NCI-H187 treated with DMSO at 0.1 percent for 48 hours (cell line): ENCODE results near the gene ARVCF.

ENCODE experiments used
- DNase-seq: peaks from one replicate; lab custom pipeline; 2025; lab: John Stamatoyannopoulos, UW

ARVCF gene

GRCh38 chr22:20029550-20030225 is 13.1 kb upstream of the ARVCF start:
- DNase-seq, result no peak

DNA sequence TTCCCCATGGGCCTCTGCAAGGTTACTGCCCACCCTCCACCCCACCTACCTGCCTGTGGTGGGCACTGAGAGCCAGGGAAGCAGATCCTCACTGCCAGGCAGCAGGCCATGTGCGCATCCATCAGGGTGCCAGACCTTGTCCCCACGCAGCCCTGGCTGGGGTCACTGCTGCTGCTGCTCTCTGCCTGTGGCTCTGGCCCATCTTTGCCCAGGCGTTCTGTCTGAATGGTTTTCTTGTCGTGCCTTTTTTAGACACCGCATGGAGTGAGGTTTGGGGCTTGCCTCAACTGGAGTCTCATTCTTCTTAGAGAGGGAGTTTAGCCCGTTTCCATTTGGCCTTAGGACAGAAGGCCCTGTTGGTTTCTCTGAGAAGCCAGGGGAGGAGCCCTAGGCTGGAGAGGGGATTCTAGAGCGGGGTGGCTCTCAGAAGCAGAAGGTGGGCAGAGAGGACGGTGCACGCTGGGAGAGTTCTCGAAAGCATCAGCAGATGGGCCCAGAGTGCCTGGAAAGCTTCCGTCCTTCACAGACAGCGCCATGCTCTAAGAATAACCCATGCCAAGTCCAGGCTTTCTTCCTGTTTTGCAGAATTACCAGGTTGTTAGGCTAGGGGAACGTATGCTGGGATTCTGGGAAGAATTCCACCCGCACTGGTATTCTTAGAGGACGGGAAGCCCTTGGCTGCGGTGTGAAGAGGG is 12.4 kb upstream of the ARVCF start:
- no peak for DNase-seq

GRCh38 chr22:20027966-20028854 is 11.6 kb upstream of the ARVCF start:
- DNase-seq, result no peak

DNA sequence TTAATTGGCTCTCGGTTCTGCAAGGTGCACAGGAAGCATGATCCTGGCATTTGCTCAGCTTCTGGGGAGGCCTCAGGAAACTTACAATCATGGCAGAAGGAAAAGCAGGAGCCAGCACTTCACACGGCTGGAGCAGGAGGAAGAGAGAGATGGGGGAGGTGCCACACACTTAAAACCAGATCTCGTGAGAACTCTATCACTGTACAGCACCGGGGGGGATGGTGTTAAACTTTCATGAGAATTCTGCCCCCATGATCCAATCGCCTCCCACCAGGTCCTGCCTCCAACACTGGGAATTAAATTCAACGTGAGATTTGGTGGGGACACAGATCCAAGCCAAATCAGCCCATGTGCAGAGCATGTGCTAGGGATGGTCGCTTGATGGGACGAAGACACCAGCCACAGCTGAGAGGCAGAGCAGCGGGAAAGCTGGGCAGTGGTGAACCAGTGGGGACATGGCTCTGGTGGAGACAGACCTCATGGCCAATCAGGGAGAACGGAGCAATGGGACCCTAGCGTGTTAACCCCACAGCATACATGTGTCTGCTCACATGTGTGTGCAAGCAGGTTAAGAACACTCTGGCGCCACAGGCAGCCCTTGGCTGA is 10.5 kb upstream of the ARVCF start:
- no peak for DNase-seq

DNA sequence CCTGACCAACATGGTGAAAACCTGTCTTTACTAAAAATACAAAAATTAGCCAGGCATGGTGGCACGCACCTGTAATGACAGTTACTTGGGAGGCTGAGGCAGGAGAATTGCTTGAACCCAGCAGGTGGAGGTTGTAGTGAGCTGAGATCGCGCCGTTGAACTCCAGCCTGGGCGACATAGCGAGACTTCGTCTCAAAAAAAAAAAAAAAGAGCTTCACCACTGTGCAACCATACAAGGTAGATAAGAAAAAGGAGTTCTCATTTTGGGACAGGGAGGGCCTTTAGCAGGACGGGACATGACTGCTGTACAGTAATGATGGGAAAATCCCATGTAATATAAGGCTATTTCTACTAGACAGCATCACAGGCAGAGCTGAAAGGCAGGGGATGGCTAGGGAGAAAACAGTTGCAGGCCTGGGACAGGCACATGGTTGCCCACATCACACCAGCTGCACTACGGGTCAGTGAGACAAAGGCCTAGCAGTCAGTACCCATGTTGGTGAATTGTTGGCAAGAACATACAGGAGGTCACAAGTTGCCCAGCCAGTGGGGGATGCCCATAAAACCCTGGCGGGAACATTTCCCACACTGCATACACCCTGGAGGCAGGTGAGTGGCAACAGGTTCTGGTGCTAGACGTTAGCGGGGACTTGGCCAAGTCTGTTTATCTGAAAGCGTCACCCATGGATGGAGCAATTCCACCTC is 9.7 kb upstream of the ARVCF start:
- no peak for DNase-seq

- DNase-seq, result no peak
These were observed 9.0 kb upstream of the ARVCF start for GRCh38 chr22:20025401-20026203.

- no peak for DNase-seq
These were observed 8.2 kb upstream of the ARVCF start for GRCh38 chr22:20024650-20025397.

DNA sequence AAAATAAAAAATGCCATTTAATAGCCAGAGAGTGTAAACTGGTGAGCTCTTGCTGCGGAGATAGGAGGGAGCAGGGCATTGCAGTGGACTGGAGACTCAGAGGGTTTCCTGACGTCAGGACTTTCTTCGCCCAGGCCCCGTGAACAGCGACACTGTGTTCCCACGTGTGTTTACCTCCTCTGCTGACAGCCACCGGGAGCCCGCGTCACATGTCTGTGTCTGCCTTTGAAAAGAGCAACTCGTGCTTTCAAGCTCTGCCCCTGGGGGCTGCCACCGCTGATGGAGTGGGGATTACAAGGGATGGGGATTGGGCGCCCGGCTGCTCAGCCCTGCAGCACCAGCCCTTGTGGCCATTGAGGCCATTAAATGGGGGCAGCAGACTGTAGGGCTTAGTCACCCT is 7.6 kb upstream of the ARVCF start:
- no peak for DNase-seq

- no peak for DNase-seq
These were observed 6.5 kb upstream of the ARVCF start for GRCh38 chr22:20022978-20023613.

DNA sequence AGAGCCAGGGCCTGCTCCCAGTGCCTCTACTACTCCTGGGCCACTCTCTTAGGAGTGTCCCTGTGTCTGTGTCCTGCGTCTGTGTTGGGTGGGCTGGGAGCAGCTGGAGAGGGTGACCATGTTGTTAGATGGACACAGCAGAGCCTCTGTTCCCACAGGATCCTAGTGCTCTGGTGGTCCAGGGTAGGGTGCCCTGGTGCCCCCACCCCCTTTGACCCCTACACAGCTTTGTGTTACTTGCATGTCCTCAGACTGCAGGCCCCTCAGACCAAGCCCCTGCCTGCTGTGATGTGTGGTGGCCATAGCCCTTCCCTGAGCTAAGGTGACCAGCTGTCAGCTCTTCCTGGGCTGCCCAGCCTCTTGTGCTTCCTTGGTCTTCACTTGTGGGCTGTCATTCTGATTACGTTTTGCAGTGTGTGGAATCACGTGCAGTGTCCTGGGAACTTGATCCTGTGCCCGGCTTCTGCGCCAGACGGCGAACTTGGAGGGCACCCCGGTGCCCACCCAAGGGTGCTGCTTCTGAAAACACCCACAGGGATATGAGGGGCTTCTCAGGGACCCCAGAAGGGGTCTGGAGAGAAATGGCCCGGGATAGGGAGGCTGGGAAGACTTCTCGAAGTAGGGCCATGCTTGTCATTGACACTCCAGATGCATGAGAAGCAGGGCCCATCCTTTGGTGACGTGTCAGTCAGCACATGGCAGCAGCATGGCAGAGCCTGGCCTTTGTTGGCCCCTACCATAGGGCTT is 5.8 kb upstream of the ARVCF start:
- no peak for DNase-seq

GRCh38 chr22:20021196-20022181 is 4.9 kb upstream of the ARVCF start:
- no peak for DNase-seq

DNA sequence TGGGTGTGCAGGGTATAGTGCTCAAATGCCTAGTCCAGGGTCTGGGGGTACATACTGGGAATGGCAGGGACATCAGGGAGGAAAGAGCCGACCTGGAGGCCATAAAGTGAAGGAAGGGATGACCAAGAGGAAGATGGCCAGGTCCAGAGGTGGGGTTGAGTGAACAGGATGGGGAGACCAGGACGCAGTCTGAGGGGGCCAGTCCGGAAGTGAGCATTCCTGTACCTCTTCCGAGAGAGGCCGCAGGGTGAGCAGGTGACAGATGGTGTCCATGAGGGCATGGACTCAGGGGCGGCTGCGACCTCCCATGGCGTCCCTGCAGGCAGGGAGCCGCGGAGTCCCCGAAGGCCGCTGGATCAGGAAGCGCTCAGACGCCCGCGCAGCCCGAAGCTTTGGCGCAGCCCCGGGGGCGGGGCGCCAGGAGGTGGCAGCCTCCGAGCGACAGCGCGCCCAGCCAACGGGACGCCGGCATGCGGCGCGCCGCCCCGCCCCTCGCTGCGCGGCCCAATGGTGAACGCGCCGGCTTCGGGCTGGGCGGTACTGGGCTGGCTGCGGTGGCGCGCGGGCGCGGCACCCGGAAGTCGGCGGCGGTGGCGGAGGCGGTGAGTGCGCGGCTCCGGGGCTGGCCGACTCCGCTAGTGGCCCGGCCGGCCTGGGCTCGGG is 4.0 kb upstream of the ARVCF start, which contains the start of gene TANGO2:
Gene TANGO2, plus strand, starts transcription at position 578 of the 663 bp plus-strand sequence. CDS start 15,689 bp downstream, outside the sequence.
- DNase-seq, result no peak

DNA sequence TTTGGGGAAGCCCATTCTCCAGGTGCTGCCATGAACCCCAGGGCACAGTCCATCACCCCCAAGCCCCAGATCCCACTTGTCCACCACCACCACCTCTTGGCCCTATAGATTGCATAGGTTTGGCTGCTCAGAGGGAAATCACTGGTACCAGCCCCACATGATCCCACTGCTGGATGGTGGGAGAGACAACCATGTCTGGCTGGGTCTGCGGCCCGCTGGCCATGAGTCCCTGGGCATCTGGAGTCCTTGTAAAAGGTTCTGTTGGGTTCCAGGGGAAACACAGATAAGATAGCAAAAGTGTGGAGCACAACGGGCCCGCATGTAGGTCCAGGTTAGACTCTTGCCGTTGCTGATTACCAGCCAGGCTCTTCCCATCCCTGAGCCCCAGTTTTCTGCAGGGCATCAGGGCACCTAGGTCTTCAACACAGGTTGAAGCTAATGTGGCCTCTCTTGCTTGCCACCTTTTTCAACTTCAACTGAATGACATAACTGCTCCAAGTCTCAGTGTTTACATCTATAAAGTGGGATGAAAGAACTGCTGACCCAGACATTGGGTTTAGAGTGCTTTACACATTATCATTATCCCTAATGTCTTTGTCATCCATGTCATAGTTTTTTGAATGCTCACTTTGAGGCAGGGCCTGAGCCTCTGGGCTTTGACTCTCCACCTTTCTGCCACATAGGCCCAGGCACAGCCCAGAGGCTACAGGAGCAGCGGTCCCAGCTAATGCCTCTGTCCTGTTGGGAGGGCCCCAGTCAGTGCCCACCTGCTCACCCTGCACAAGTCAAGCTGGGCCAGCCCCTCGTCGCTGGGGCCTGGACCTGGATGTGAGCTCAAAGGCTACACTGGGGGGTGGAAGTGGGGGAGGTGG is 3.3 kb upstream of the ARVCF start:
- DNase-seq, result no peak

DNA sequence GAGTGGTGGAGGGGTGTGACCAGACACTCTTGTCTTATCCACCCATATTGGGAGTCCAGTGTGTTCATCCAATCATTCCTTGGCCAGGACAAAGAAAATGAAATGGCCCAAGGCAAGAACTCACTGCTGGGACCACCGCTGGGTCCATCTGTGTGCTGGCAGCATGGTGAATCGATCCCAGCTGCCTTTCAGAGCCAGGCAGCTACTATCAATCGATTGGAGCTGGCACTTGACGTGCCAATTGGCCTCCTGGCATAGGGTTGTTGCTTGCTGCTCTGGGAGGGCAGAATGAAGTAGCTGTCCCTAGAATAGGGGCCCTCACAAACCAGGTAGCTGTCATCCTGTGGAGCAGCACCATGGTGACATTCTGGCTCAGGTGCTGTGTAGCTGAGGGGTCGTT is 1.4 kb upstream of the ARVCF start:
- DNase-seq, result no peak

- DNase-seq, result no peak
These were observed 967 bp upstream of the ARVCF start for GRCh38 chr22:20017622-20017958.
